Measurements from ENCODE around the gene EXOC8.
"Not testable (repeated sequence)": the region's sequence is repeated elsewhere in the genome, so short reads cannot be mapped to it uniquely, and the experiment has no call there.

The EXOC8 gene

DNA sequence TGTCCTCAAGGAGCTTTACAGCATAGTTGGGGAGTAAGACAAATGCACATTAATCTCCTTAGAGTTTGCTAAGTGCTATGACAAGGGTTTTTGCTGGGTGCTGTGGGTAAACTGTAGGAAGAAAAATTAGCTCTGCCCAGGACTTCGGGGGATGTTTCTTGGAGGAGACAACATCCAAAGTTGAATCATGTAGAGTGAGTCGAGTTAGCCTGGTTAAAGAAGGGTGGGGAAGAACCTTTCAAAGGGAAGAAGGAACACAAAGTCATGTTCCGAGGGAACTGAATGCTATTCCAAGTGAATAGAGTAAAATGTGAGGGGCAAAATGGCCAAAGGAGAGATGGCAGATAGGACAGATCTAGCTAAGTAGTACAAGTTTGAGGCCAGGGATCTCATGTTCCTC, 17.5 kb upstream of the EXOC8 start:
- no peak for ATAC-seq (ENCODE audit: low read depth)

DNA sequence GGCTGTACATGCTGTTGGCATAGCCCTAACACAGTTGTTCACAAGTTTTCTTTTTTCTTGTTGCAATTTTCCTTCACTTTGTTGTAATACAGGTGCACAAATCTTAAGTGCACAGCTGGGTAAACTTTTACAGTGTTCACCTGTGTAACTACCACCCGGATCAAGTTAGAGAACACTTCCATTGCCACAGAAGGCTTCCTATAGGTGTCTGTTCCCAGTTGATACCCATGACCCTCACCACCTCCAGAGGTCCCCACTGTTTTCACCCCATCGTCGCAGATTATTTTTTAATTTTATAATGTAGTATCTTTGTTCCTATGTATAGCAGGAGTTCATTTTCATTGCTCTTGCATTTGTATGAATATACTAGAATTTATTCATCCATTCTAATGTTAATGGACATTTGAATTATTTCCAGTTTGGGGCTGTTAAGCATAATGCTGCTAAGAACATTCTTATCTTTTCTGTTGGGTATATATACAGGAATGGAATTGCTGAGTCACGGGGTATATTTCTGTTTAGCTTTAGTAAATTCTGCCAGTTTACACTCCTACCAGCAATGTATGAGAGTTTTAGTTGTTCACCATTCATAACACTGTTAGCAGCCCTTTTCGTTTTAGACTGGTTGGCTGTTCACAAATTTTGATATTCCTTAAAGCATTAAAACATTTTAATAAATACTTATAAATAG, 16.8 kb upstream of the EXOC8 start:
- DNase-seq (ENCODE audit: low spot score) (no peak), ATAC-seq (ENCODE audit: low read depth) (no peak)
- TF ChIP-seq, protein P1, sequence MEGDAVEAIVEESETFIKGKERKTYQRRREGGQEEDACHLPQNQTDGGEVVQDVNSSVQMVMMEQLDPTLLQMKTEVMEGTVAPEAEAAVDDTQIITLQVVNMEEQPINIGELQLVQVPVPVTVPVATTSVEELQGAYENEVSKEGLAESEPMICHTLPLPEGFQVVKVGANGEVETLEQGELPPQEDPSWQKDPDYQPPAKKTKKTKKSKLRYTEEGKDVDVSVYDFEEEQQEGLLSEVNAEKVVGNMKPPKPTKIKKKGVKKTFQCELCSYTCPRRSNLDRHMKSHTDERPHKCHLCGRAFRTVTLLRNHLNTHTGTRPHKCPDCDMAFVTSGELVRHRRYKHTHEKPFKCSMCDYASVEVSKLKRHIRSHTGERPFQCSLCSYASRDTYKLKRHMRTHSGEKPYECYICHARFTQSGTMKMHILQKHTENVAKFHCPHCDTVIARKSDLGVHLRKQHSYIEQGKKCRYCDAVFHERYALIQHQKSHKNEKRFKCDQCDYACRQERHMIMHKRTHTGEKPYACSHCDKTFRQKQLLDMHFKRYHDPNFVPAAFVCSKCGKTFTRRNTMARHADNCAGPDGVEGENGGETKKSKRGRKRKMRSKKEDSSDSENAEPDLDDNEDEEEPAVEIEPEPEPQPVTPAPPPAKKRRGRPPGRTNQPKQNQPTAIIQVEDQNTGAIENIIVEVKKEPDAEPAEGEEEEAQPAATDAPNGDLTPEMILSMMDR (IDR thresholded peaks at IDR 0.05; ENCODE audit: poor library complexity, severe bottlenecking): no peak
- Histone ChIP-seq H3K27ac (ENCODE audit: poor library complexity, severe bottlenecking) (no peak overlapping the region), H3K4me3 (ENCODE audit: severe bottlenecking) (no peak overlapping the region), H3K9me3 (ENCODE audit: severe bottlenecking) (no peaks in the 10 kb centered on the region), H3K4me1 (ENCODE audit: insufficient read depth, poor library complexity, severe bottlenecking) (peaks cover 5% of the 10 kb centered on the region), H3K36me3 (ENCODE audit: low read depth) (peaks cover 21% of the 10 kb centered on the region), H3K27me3 (ENCODE audit: insufficient read depth, poor library complexity, severe bottlenecking) (no peaks in the 10 kb centered on the region)

More for the DNA sequence above, 17.5 kb upstream of the EXOC8 start:
- Histone ChIP-seq H3K27ac (ENCODE audit: poor library complexity, severe bottlenecking) (no peak overlapping the region), H3K9me3 (ENCODE audit: severe bottlenecking) (no peaks in the 10 kb centered on the region), H3K4me1 (ENCODE audit: insufficient read depth, poor library complexity, severe bottlenecking) (peaks cover 5% of the 10 kb centered on the region), H3K27me3 (ENCODE audit: insufficient read depth, poor library complexity, severe bottlenecking) (no peaks in the 10 kb centered on the region), H3K4me3 (ENCODE audit: severe bottlenecking) (no peak overlapping the region), H3K36me3 (ENCODE audit: low read depth) (peaks cover 21% of the 10 kb centered on the region)
- TF ChIP-seq, protein P1 (IDR thresholded peaks at IDR 0.05; ENCODE audit: poor library complexity, severe bottlenecking): no peak
- no peak for DNase-seq (ENCODE audit: low spot score)

DNA sequence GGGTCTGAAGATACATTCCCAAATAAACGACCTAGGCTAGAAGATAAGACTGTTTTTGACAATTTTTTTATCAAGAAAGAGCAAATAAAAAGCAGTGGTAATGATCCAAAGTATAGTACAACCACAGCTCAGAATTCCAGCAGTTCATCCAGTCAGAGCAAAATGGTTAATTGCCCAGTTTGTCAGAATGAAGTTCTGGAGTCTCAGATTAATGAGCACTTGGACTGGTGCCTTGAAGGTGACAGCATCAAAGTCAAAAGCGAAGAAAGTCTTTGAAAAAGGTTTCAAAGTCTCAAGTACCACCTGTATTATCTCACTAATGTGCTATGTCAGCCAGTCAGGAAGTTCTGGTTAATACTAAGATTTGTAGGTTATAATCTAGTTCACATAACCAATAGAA, 15.4 kb upstream of the EXOC8 start:
- H3K36me3 ChIP-seq (ENCODE audit: low read depth): peaks cover 35% of the 10 kb centered on the region
- ATAC-seq (ENCODE audit: low read depth) (no peak), DNase-seq (ENCODE audit: low spot score) (no peak)
- TF ChIP-seq, protein P1 (IDR thresholded peaks at IDR 0.05; ENCODE audit: poor library complexity, severe bottlenecking): no peak
- H3K4me3 ChIP-seq (ENCODE audit: severe bottlenecking): no peak overlapping the region
- peaks cover 3% of the 10 kb centered on the region for H3K4me1 ChIP-seq (ENCODE audit: insufficient read depth, poor library complexity, severe bottlenecking)
- H3K9me3 ChIP-seq (ENCODE audit: severe bottlenecking): no peaks in the 10 kb centered on the region
- no peaks in the 10 kb centered on the region for H3K27me3 ChIP-seq (ENCODE audit: insufficient read depth, poor library complexity, severe bottlenecking)
- no peak overlapping the region for H3K27ac ChIP-seq (ENCODE audit: poor library complexity, severe bottlenecking)

DNA sequence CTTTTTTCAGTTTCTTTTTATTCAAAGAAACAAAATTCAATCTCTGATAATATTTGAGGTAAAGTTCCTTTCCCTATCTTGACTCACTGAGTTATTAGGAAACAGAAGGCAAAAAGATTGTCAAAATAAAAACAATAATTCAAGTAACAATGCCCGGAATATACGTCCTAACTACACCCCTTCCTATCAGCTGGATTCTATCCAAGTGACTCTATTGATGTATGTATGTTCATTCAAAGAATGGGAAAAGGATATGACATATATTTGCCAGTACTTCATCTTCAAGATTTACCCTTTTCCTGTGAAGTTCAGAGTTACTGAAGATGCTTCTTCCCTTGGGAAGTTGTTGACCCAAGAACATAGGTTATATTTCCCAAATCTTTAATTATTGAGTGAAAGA, 14.2 kb upstream of the EXOC8 start:
- DNase-seq (ENCODE audit: low spot score) (no peak), ATAC-seq (ENCODE audit: low read depth) (no peak)
- peaks cover 43% of the 10 kb centered on the region for H3K36me3 ChIP-seq (ENCODE audit: low read depth)
- no peaks in the 10 kb centered on the region for H3K4me1 ChIP-seq (ENCODE audit: insufficient read depth, poor library complexity, severe bottlenecking)
- no peaks in the 10 kb centered on the region for H3K27me3 ChIP-seq (ENCODE audit: insufficient read depth, poor library complexity, severe bottlenecking)
- H3K4me3 ChIP-seq (ENCODE audit: severe bottlenecking): no peak overlapping the region
- TF ChIP-seq, protein P1 (IDR thresholded peaks at IDR 0.05; ENCODE audit: poor library complexity, severe bottlenecking): no peak
- H3K9me3 ChIP-seq (ENCODE audit: severe bottlenecking): no peaks in the 10 kb centered on the region
- H3K27ac ChIP-seq (ENCODE audit: poor library complexity, severe bottlenecking): no peak overlapping the region

DNA sequence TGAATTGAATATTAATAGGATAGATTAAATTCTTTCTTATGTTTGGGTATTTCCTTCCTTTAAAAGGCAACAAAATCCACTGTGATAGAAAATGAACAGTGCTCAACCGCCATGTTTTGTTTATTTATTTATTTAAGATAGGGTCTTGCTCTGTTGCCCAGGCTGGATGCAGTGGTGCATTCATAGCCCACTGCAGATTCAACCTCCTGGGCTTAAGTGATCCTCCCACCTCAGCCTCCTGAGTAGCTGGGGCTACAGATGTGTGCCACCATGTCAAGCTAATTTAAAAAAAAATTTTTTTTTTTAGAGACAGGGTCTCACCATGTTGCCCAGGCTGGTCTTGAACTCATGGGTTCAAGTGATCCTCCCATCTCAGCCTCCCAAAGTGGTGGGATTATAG, 11.2 kb upstream of the EXOC8 start:
- not testable (repeated sequence) for H3K4me1 ChIP-seq (ENCODE audit: insufficient read depth, poor library complexity, severe bottlenecking); H3K4me3 ChIP-seq (ENCODE audit: severe bottlenecking); ATAC-seq (ENCODE audit: low read depth); DNase-seq (ENCODE audit: low spot score); H3K27ac ChIP-seq (ENCODE audit: poor library complexity, severe bottlenecking); H3K27me3 ChIP-seq (ENCODE audit: insufficient read depth, poor library complexity, severe bottlenecking); H3K9me3 ChIP-seq (ENCODE audit: severe bottlenecking)
- peaks cover 59% of the 10 kb centered on the region for H3K36me3 ChIP-seq (ENCODE audit: low read depth)

Data from RWPE2 (cell line).